GM19238 (cell line): ENCODE measurements around the gene GRB10.
"Not testable (repeated sequence)": the region's sequence is repeated elsewhere in the genome, so short reads cannot be mapped to it uniquely, and the experiment has no call there.

Experiments
- DNase-seq: peaks from one replicate; pipeline ENCODE4 v3.0.0; 2011; ENCODE audit warnings: low spot score; ENCODE audit not compliant: insufficient read length

Gene GRB10

GRCh38 chr7:50556247-50556991 is 226.3 kb downstream of the GRB10 start:
- DNase-seq: no peak

GRCh38 chr7:50555594-50556140 is 227.0 kb downstream of the GRB10 start:
- no peak for DNase-seq

- no peak for DNase-seq
Observed at GRCh38 chr7:50554431-50555322, 228.0 kb downstream of the GRB10 start.

GRCh38 chr7:50553973-50554372 is 228.7 kb downstream of the GRB10 start:
- no peak for DNase-seq

- no peak for DNase-seq
Observed at GRCh38 chr7:50552921-50553320, 229.8 kb downstream of the GRB10 start.

GRCh38 chr7:50552139-50552538 is 230.6 kb downstream of the GRB10 start:
- no peak for DNase-seq

GRCh38 chr7:50545613-50546012 is 237.1 kb downstream of the GRB10 start:
- DNase-seq: not testable (repeated sequence)

- DNase-seq: no peak
Observed at GRCh38 chr7:50544992-50545391, 237.7 kb downstream of the GRB10 start.

GRCh38 chr7:50543776-50544442 is 238.8 kb downstream of the GRB10 start:
- no peak for DNase-seq

- DNase-seq: no peak
Observed at GRCh38 chr7:50542132-50542531, 240.6 kb downstream of the GRB10 start.

- DNase-seq: no peak
Observed at GRCh38 chr7:50540785-50541579, 241.7 kb downstream of the GRB10 start.
